GM06990 (cell line): ENCODE measurements around the gene BBS12.

Experiments used
- DNase-seq: peaks from one replicate; pipeline ENCODE4 v3.0.0-alpha.2; 2011; ENCODE audit not compliant: insufficient read length; ENCODE audit errors: extremely low read depth
- H3K27me3 ChIP-seq: replicated peaks from 2 replicates; pipeline ENCODE4 v1.6.0; 2011; ENCODE audit warnings: low read length; ENCODE audit not compliant: control insufficient read depth, insufficient read depth
- H3K36me3 ChIP-seq: 2 replicates; pipeline ENCODE4 v1.5.1; 2011; ENCODE audit warnings: low read length; ENCODE audit not compliant: control insufficient read depth, insufficient read depth
- H3K4me3 ChIP-seq: replicated peaks from 2 replicates; pipeline ENCODE4 v1.5.1; 2011; ENCODE audit warnings: low read depth, mild to moderate bottlenecking, control low read depth, low read length
- TF ChIP-seq, protein P1 (sequence below): IDR thresholded peaks from 2 replicates; pipeline ENCODE4 v1.5.1; 2011; ENCODE audit warnings: low read length, control low read depth, mild to moderate bottlenecking, inconsistent platforms; ENCODE audit not compliant: insufficient read depth, poor library complexity, severe bottlenecking

Gene BBS12

DNA sequence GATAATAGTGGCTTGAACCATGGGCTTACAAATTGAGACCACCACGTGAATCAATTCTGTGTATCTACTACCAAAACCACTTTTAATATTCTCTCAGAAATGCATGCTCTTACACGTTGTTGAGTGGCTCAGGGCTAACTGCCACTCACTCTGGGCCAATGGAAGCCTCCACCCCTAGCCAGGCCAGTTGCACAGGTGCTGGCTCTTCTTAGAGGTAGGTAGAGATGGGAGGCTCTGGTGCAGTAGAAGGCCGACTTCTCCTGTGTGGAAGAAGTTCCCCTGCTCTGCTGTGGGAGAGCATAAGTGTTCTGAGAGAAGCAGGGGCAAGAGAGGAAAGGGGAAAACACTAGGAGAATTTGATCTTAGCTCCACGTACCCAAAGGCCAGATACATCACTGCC is 25.0 kb upstream of the BBS12 start:
- TF ChIP-seq, protein P1, sequence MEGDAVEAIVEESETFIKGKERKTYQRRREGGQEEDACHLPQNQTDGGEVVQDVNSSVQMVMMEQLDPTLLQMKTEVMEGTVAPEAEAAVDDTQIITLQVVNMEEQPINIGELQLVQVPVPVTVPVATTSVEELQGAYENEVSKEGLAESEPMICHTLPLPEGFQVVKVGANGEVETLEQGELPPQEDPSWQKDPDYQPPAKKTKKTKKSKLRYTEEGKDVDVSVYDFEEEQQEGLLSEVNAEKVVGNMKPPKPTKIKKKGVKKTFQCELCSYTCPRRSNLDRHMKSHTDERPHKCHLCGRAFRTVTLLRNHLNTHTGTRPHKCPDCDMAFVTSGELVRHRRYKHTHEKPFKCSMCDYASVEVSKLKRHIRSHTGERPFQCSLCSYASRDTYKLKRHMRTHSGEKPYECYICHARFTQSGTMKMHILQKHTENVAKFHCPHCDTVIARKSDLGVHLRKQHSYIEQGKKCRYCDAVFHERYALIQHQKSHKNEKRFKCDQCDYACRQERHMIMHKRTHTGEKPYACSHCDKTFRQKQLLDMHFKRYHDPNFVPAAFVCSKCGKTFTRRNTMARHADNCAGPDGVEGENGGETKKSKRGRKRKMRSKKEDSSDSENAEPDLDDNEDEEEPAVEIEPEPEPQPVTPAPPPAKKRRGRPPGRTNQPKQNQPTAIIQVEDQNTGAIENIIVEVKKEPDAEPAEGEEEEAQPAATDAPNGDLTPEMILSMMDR = no peak

DNA sequence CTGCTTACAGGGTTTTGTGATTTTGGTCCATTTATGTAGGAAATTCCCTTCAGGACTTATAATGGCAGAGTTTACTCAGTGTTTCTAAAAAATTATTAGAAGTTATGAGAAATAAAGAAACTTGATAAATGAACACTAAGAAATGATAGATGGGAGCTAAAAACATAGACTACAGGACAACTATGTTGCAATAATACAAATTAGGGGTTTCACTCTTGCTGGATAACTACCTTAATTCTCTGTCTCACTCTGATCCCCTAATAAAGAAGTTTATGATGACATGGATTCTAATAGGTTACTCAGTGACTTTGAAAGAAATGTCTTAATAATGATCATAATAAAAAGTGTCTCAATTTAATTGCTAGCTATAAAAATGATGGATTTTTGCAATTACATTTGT is 23.3 kb upstream of the BBS12 start:
- no peak for DNase-seq
- Histone ChIP-seq H3K36me3 (no peaks in the 10 kb centered on the region), H3K4me3 (no peak overlapping the region), H3K27me3 (no peaks in the 10 kb centered on the region)
- TF ChIP-seq, protein P1 = no peak

More for the DNA sequence above, 25.0 kb upstream of the BBS12 start:
- Histone ChIP-seq H3K27me3 (no peaks in the 10 kb centered on the region), H3K4me3 (no peak overlapping the region), H3K36me3 (no peaks in the 10 kb centered on the region)
- DNase-seq = no peak

DNA sequence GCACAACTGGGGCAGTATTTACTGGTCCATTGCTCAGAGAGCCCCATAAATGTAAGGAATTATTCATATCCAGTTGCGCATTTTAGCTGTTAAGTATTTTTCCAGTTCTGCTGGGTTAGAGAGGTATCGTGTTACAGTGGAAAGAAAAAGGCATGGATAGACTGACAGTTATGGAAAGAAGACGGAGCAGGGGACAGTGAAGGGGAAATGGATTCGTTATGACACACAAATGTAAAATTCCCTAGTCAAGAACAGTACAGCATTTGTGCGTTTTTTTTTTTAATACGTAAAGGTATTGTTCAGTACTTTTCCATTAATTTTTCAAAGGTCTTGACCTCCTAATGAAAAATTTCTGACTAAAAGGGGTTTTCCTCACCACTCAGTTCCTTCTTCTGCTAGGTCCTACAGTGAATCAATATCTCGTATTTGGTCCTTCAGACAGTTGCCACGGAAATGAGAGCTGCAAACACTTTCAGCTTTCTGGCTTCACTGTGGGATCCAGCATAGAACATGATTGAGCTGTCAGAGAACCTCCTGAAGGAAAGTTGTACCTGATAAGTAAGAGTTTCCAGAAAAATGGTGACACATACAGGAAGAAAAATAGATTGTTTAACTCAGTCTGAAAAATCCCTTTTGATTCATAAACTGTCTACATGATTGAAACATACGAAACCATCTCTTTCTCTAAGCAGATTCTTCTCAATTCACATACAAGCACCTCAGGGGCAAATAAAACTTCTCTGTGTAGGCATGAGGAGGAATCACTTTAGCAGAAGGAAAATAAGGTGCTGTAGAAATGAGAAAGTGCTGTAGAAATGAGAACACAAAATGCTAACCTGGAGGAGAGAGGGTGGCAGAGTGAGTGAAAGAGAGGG is 21.8 kb upstream of the BBS12 start:
- TF ChIP-seq, protein P1 = no peak
- H3K4me3 ChIP-seq = no peak overlapping the region
- H3K36me3 ChIP-seq = no peaks in the 10 kb centered on the region
- H3K27me3 ChIP-seq = no peaks in the 10 kb centered on the region
- DNase-seq = peak; percentile 36

DNA sequence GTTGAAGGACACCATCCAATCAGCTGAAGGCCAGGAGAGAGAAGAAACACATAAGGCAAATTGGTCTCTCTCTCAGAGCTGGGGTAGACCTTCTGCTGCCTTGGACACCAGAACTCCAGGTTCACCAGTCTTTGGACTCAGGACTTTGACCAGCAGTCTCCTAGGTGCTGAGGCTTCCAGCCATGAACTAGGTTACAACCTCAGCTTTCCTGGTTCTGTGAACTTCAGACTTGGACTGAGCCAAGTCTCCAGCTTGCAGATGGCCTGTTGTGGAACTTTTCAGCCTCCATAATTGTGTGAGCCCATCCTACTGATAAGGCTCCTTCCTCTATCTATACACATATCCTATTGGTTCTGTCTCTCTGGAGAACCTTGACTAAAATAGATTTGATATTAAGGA is 20.6 kb upstream of the BBS12 start:
- Histone ChIP-seq H3K27me3 (no peaks in the 10 kb centered on the region), H3K4me3 (no peak overlapping the region), H3K36me3 (no peaks in the 10 kb centered on the region)
- no peak for DNase-seq
- TF ChIP-seq, protein P1 = no peak

DNA sequence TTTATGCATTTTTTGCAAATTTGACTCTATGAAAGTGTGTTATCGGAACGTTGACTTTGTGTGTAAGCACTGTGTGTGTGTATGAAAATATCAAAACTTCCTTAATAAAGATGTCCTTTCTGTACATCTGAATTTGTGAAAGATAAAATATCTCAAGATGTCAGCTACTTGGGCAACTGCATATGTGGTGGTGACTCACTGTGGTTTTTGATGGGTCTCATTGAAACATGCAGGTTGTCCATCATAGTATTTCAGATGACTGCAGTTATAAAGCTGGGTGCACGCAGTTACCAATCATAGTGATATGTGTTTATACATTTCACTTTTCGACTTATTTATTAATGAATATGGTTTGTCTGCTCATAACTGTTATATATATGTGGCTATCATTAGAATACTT is 19.7 kb upstream of the BBS12 start:
- Histone ChIP-seq H3K36me3 (no peaks in the 10 kb centered on the region), H3K4me3 (no peak overlapping the region), H3K27me3 (no peaks in the 10 kb centered on the region)
- no peak for DNase-seq
- TF ChIP-seq, protein P1 = no peak

DNA sequence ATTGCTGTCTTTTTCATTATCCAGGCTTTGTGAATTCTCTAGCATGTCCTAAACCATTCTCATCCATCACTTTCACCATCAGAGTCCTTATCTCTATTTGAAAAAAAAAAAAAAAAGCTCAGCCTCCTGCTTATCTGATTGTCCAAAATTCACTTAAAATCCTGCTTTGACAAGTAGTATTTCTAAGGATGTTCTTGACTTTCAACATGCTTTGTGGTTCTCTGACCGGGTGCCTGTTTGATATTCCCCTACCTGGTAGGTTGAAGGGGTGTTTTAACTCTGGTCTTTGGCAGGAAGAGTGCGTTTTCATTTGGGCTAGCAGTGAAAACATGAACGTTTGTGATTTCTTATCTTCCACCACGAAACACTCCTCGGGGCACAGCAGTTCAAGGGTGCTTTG is 17.3 kb upstream of the BBS12 start:
- TF ChIP-seq, protein P1 = no peak
- no peak for DNase-seq
- no peaks in the 10 kb centered on the region for H3K27me3 ChIP-seq

More for the DNA sequence above, 17.3 kb upstream of the BBS12 start:
- H3K4me3 ChIP-seq = no peak overlapping the region
- no peaks in the 10 kb centered on the region for H3K36me3 ChIP-seq
